Measurements from ENCODE around the gene VAPB.
"Not testable (repeated sequence)": the region's sequence is repeated elsewhere in the genome, so short reads cannot be mapped to it uniquely, and the experiment has no call there.

Gene VAPB

GRCh38 chr20:58388882-58389323 lies at the start of gene VAPB:
VAPB (plus strand) TSS chr20:58389229; CDS start chr20:58389460, 231 bp downstream.
- peak; percentile 97 for DNase-seq (ENCODE audit: low spot score)

- no peak for DNase-seq (ENCODE audit: low spot score)
Measured at GRCh38 chr20:58339741-58340140, 49.3 kb upstream of the VAPB start.

- DNase-seq (ENCODE audit: low spot score) = no peak
Measured at GRCh38 chr20:58340151-58340550, 48.9 kb upstream of the VAPB start.

GRCh38 chr20:58340853-58341252 lies 48.2 kb upstream of the VAPB start:
- DNase-seq (ENCODE audit: low spot score) = no peak

GRCh38 chr20:58342104-58342945 lies 46.7 kb upstream of the VAPB start:
- DNase-seq (ENCODE audit: low spot score) = no peak

GRCh38 chr20:58344741-58345140 lies 44.3 kb upstream of the VAPB start:
- no peak for DNase-seq (ENCODE audit: low spot score)

GRCh38 chr20:58349570-58349969 lies 39.5 kb upstream of the VAPB start:
- no peak for DNase-seq (ENCODE audit: low spot score)

- no peak for DNase-seq (ENCODE audit: low spot score)
Measured at GRCh38 chr20:58352468-58352867, 36.6 kb upstream of the VAPB start.

GRCh38 chr20:58359441-58359840 lies 29.6 kb upstream of the VAPB start:
- DNase-seq (ENCODE audit: low spot score) = no peak

- DNase-seq (ENCODE audit: low spot score) = no peak
Measured at GRCh38 chr20:58360936-58361335, 28.1 kb upstream of the VAPB start.

- no peak for DNase-seq (ENCODE audit: low spot score)
Measured at GRCh38 chr20:58361481-58362205, 27.4 kb upstream of the VAPB start.

- no peak for DNase-seq (ENCODE audit: low spot score)
Measured at GRCh38 chr20:58362206-58362516, 26.9 kb upstream of the VAPB start.

GRCh38 chr20:58362970-58363369 lies 26.1 kb upstream of the VAPB start:
- DNase-seq (ENCODE audit: low spot score) = no peak

GRCh38 chr20:58366866-58367265 lies 22.2 kb upstream of the VAPB start:
- DNase-seq (ENCODE audit: low spot score) = no peak

- DNase-seq (ENCODE audit: low spot score) = no peak
Measured at GRCh38 chr20:58372806-58373205, 16.2 kb upstream of the VAPB start.

GRCh38 chr20:58373296-58373695 lies 15.7 kb upstream of the VAPB start:
- not testable (repeated sequence) for DNase-seq (ENCODE audit: low spot score)

GRCh38 chr20:58374027-58374850 lies 14.8 kb upstream of the VAPB start:
- no peak for DNase-seq (ENCODE audit: low spot score)

GRCh38 chr20:58374906-58375758 lies 13.9 kb upstream of the VAPB start:
- DNase-seq (ENCODE audit: low spot score) = no peak

GRCh38 chr20:58375759-58376352 lies 13.2 kb upstream of the VAPB start:
- DNase-seq (ENCODE audit: low spot score) = no peak

GRCh38 chr20:58377017-58377416 lies 12.0 kb upstream of the VAPB start:
- no peak for DNase-seq (ENCODE audit: low spot score)

GRCh38 chr20:58377766-58378401 lies 11.1 kb upstream of the VAPB start:
- no peak for DNase-seq (ENCODE audit: low spot score)
